Endothelial cell of umbilical vein (primary cell): ENCODE measurements around the gene RIBC2. TPM values are rescaled to one million over a fixed set of nuclear protein-coding genes. Genes with fewer than 3 reads are reported as not detected.

Experiments used
- BruUV-seq: library from RNA; stranded (reverse); fragments of 400-500 nt; replicated peaks from 2 replicates; lab custom pipeline; 2021; lab: Mats Ljungman, UMichigan
- CTCF ChIA-PET: fragments of 300-600, 350-600 bp; sonication (Branson Sonifier 250); formaldehyde crosslinking; loops from one replicate; lab custom pipeline; 2021; ENCODE audit warnings: antibody characterized with exemption, inconsistent platforms; lab: Charles Lee
- POLR2A ChIA-PET: fragments of 300-600, 350-600 bp; sonication (Branson Sonifier 250); formaldehyde crosslinking; loops from one replicate; lab custom pipeline; 2021; ENCODE audit warnings: antibody characterized with exemption, inconsistent platforms; lab: Charles Lee
- DNase-seq: peaks from one replicate; pipeline ENCODE4 v3.0.0-alpha.2; 2011; ENCODE audit warnings: low read depth, low spot score
- FAIRE-seq: peaks from 2 replicates; lab custom pipeline; 2011; peaks lifted over from hg19 to GRCh38; lab: Jason Lieb, UNC
- H2AFZ ChIP-seq: 2 replicates; pipeline ENCODE4 v1.6.0; 2012; ENCODE audit warnings: low read depth, low read length, control low read depth, inconsistent platforms
- H3K27ac ChIP-seq: 2 replicates; pipeline ENCODE4 v1.5.1; 2011; ENCODE audit warnings: low read depth, mild to moderate bottlenecking, control low read depth, low read length, moderate library complexity; ENCODE audit not compliant: insufficient read depth
- H3K27me3 ChIP-seq, 2 experiments: 2 replicates each; pipeline versions ENCODE4 v1.6.0 to v1.6.1; 2011; ENCODE audit warnings: low read length in 2 of 2, mixed read lengths in 1 of 2; ENCODE audit not compliant: control insufficient read depth in 2 of 2, insufficient read depth in 2 of 2
- H3K36me3 ChIP-seq, 2 experiments: 2 replicates in 1 of 2; 3 replicates in 1 of 2; pipeline ENCODE4 v1.5.1; 2011; ENCODE audit warnings: low read length in 2 of 2, mild to moderate bottlenecking in 1 of 2, moderate library complexity in 1 of 2; ENCODE audit not compliant: control insufficient read depth in 2 of 2, insufficient read depth in 2 of 2; ENCODE audit errors: extremely low read depth in 1 of 2
- H3K4me1 ChIP-seq: 3 replicates; pipeline ENCODE4 v1.5.1; 2011; ENCODE audit warnings: mild to moderate bottlenecking, low read length; ENCODE audit not compliant: control insufficient read depth, insufficient read depth; ENCODE audit errors: extremely low read depth
- H3K4me2 ChIP-seq: 2 replicates; pipeline ENCODE4 v1.6.1; 2011; ENCODE audit warnings: low read length, control low read depth, mixed read lengths; ENCODE audit not compliant: insufficient read depth
- H3K4me3 ChIP-seq, 3 experiments: fragments of 200-600 bp in 1 of 3; sonication (generic), shearing (Covaris generic) in 1 of 3; replicated peaks in 1 of 3; 2 replicates each; pipeline ENCODE4 v1.5.1; 2011 to 2016; ENCODE audit warnings: control low read depth in 3 of 3, low read length in 3 of 3, mild to moderate bottlenecking in 2 of 3, inconsistent platforms in 1 of 3, low read depth in 1 of 3, moderate library complexity in 1 of 3; ENCODE audit not compliant: insufficient read depth in 1 of 3
- H3K79me2 ChIP-seq: 2 replicates; pipeline ENCODE4 v1.6.0; 2012; ENCODE audit warnings: low read length, inconsistent platforms; ENCODE audit not compliant: control insufficient read depth, insufficient read depth
- H3K9ac ChIP-seq: replicated peaks from 2 replicates; pipeline ENCODE3; 2011; ENCODE audit warnings: low read length, control low read depth; ENCODE audit not compliant: insufficient read depth; ENCODE audit errors: extremely low read depth
- H3K9me1 ChIP-seq: replicated peaks from 3 replicates; pipeline ENCODE4 v1.6.0; 2011; ENCODE audit warnings: mild to moderate bottlenecking, low read length; ENCODE audit not compliant: control insufficient read depth, insufficient read depth; ENCODE audit errors: extremely low read depth
- H3K9me3 ChIP-seq: replicated peaks from 2 replicates; pipeline ENCODE4 v1.5.1; 2012; ENCODE audit warnings: low read length, inconsistent platforms; ENCODE audit not compliant: control insufficient read depth, insufficient read depth
- H4K20me1 ChIP-seq: replicated peaks from 2 replicates; pipeline ENCODE3; 2011; ENCODE audit warnings: mild to moderate bottlenecking, low read length; ENCODE audit not compliant: control insufficient read depth, insufficient read depth; ENCODE audit errors: extremely low read depth
- CTCF ChIP-seq, 2 donors: IDR thresholded peaks; 1 replicate in 1 of 2; 2 replicates in 1 of 2; pipeline ENCODE4 v1.5.1; 2011; ENCODE audit warnings: low read length in 2 of 2, mild to moderate bottlenecking in 2 of 2, moderate library complexity in 2 of 2, control low read depth in 1 of 2, inconsistent platforms in 1 of 2, low read depth in 1 of 2; ENCODE audit not compliant: insufficient read depth in 1 of 2; ENCODE audit errors: extremely low read depth in 1 of 2
- FOS ChIP-seq: IDR thresholded peaks from 2 replicates; pipeline ENCODE4 v1.6.1; 2011; ENCODE audit warnings: mild to moderate bottlenecking, low read length, moderate library complexity, borderline replicate concordance; ENCODE audit not compliant: insufficient read depth
- GATA2 ChIP-seq: IDR thresholded peaks from 2 replicates; pipeline ENCODE4 v1.7.0; 2011; ENCODE audit warnings: low read depth, mild to moderate bottlenecking, moderate library complexity, mixed read lengths, low read length; ENCODE audit not compliant: insufficient read length, insufficient read depth
- JUN ChIP-seq: IDR thresholded peaks from 2 replicates; pipeline ENCODE4 v1.6.1; 2011; ENCODE audit warnings: borderline replicate concordance, low read depth; ENCODE audit not compliant: insufficient read length, insufficient read depth
- MAX ChIP-seq: IDR thresholded peaks from 2 replicates; pipeline ENCODE4 v1.6.1; 2011; ENCODE audit not compliant: insufficient read depth, insufficient read length
- MYC ChIP-seq: IDR thresholded peaks from one replicate; pipeline ENCODE4 v1.6.1; 2011; ENCODE audit warnings: mild to moderate bottlenecking, low read depth, low read length
- POLR2A ChIP-seq: IDR thresholded peaks from 2 replicates; pipeline ENCODE4 v1.6.1; 2012; ENCODE audit warnings: low read depth, mild to moderate bottlenecking, control low read depth, low read length
- POLR2AphosphoS5 ChIP-seq: IDR thresholded peaks from 2 replicates; pipeline ENCODE4 v1.6.1; 2012; ENCODE audit warnings: low read depth, mild to moderate bottlenecking, control low read depth, low read length, moderate library complexity; ENCODE audit not compliant: insufficient read depth
- dilution Hi-C: fragments of 300-500 bp; cut with MboI; formaldehyde crosslinking; loops from one replicate; pipeline ENCODE4 v1.15.0; 2019; ENCODE audit warnings: low sequenced_read_pairs; ENCODE audit not compliant: extremely low pct_ligation_motif_present
- intact Hi-C: fragments of 100-400 bp; cut with micrococcal nuclease; formaldehyde crosslinking; loops from one replicate; pipeline ENCODE4 v1.10.0; 2022
- polyA plus RNA-seq, 4 experiments: library from polyadenylated mRNA; depleted of rRNA in 3 of 4; stranded (reverse) in 3 of 4; unstranded in 1 of 4; fragments of >200 nt; gene quantifications; 2 replicates each; pipeline versions ENCODE4 v1.2.1 to v1.2.3, GENCODE V29; 2011 to 2012; ENCODE audit warnings: missing spikeins in 1 of 4
- total RNA-seq: library from RNA; stranded (reverse); gene quantifications from 2 replicates; pipeline ENCODE4 v1.2.3, GENCODE V29; 2021

Gene RIBC2
- total and polyA plus RNA-seq, 2 donors (not counting 3 experiments of a cell fraction or from before 2014, with no cell fraction given), result 1.2 to 5.7 TPM

- Histone ChIP-seq H3K36me3 (no peaks in the 10 kb centered on the region), H2AFZ (no peak overlapping the region), H3K79me2 (no peaks in the 10 kb centered on the region), H3K4me3 (no peak overlapping the region), H3K27me3 (peaks cover 0 to 6% of the 10 kb centered on the region in 2 experiments), H3K9me1 (no peaks in the 10 kb centered on the region), H3K9ac (no peak overlapping the region), H3K4me1 (no peaks in the 10 kb centered on the region), H4K20me1 (no peaks in the 10 kb centered on the region), H3K4me2 (no peak overlapping the region), H3K9me3 (no peaks in the 10 kb centered on the region), H3K27ac (no peak overlapping the region)
- ChIA-PET POLR2A (no interaction called here), CTCF (no interaction called here)
- TF ChIP-seq MAX, result no peak
- no peak for TF ChIP-seq POLR2A
- TF ChIP-seq CTCF (IDR thresholded peaks at IDR 0.05; ENCODE audit: extremely low read depth in 1 of 2, insufficient read depth in 1 of 2, low read depth in 1 of 2, low read length in 2 of 2), result no peak
- TF ChIP-seq JUN, result no peak
- no peak for TF ChIP-seq GATA2
- no peak for TF ChIP-seq MYC
- no peak for TF ChIP-seq POLR2AphosphoS5
- no peak for TF ChIP-seq FOS
- no TSS peak for BruUV-seq
- FAIRE-seq (no peak), DNase-seq (no peak)
- dilution Hi-C loops (no loop called here), intact Hi-C loops (no loop called here)
Observed at GRCh38 chr22:45381348-45381747, 32.1 kb upstream of the RIBC2 start.
